ENCODE measurements around the gene VTI1A. TPM values are rescaled to one million over a fixed set of nuclear protein-coding genes. Genes with fewer than 3 reads are reported as not detected.
A peak's percentile ranks its signal among the peaks of the same experiment; 100 is the strongest.

The VTI1A gene
- total RNA-seq, 1 experiment from 2014 or later: 12.0 TPM

GRCh38 chr10:112751651-112752050 is 304.6 kb downstream of the VTI1A start:
- DNase-seq: no peak
- Histone ChIP-seq H3K9me3 (no peaks in the 10 kb centered on the region), H3K27me3 (no peaks in the 10 kb centered on the region), H3K4me3 (no peak overlapping the region), H3K36me3 (no peaks in the 10 kb centered on the region)

GRCh38 chr10:112752288-112752687 is 305.3 kb downstream of the VTI1A start:
- no peaks in the 10 kb centered on the region for H3K27me3 ChIP-seq
- no peak overlapping the region for H3K4me3 ChIP-seq
- no peaks in the 10 kb centered on the region for H3K36me3 ChIP-seq
- no peaks in the 10 kb centered on the region for H3K9me3 ChIP-seq
- DNase-seq: no peak

- no peak for DNase-seq
- Histone ChIP-seq H3K27me3 (no peaks in the 10 kb centered on the region), H3K9me3 (no peaks in the 10 kb centered on the region), H3K36me3 (no peaks in the 10 kb centered on the region), H3K4me3 (no peak overlapping the region)
Observed at GRCh38 chr10:112753961-112754411, 307.0 kb downstream of the VTI1A start.

- no peak overlapping the region for H3K4me3 ChIP-seq
- no peaks in the 10 kb centered on the region for H3K36me3 ChIP-seq
- no peaks in the 10 kb centered on the region for H3K9me3 ChIP-seq
- no peak for DNase-seq
- no peaks in the 10 kb centered on the region for H3K27me3 ChIP-seq
Observed at GRCh38 chr10:112755446-112756234, 308.6 kb downstream of the VTI1A start.

GRCh38 chr10:112756235-112756527 is 309.2 kb downstream of the VTI1A start:
- H3K36me3 ChIP-seq: no peaks in the 10 kb centered on the region
- no peak for DNase-seq
- no peak overlapping the region for H3K4me3 ChIP-seq
- no peaks in the 10 kb centered on the region for H3K27me3 ChIP-seq
- no peaks in the 10 kb centered on the region for H3K9me3 ChIP-seq

GRCh38 chr10:112758961-112759360 is 311.9 kb downstream of the VTI1A start:
- Histone ChIP-seq H3K27me3 (no peaks in the 10 kb centered on the region), H3K4me3 (no peak overlapping the region), H3K36me3 (no peaks in the 10 kb centered on the region), H3K9me3 (no peaks in the 10 kb centered on the region)
- DNase-seq: no peak

GRCh38 chr10:112759496-112759895 is 312.5 kb downstream of the VTI1A start:
- no peaks in the 10 kb centered on the region for H3K27me3 ChIP-seq
- DNase-seq: no peak
- H3K9me3 ChIP-seq: no peaks in the 10 kb centered on the region
- no peaks in the 10 kb centered on the region for H3K36me3 ChIP-seq
- H3K4me3 ChIP-seq: no peak overlapping the region

- H3K4me3 ChIP-seq: no peak overlapping the region
- H3K27me3 ChIP-seq: no peaks in the 10 kb centered on the region
- no peaks in the 10 kb centered on the region for H3K36me3 ChIP-seq
- H3K9me3 ChIP-seq: no peaks in the 10 kb centered on the region
- no peak for DNase-seq
Observed at GRCh38 chr10:112761256-112761655, 314.2 kb downstream of the VTI1A start.

- H3K9me3 ChIP-seq: no peaks in the 10 kb centered on the region
- H3K4me3 ChIP-seq: no peak overlapping the region
- no peaks in the 10 kb centered on the region for H3K36me3 ChIP-seq
- H3K27me3 ChIP-seq: no peaks in the 10 kb centered on the region
- peak; percentile 63 for DNase-seq
Observed at GRCh38 chr10:112763916-112764520, 317.0 kb downstream of the VTI1A start.

GRCh38 chr10:112765717-112766235 is 318.8 kb downstream of the VTI1A start:
- H3K4me3 ChIP-seq: no peak overlapping the region
- no peaks in the 10 kb centered on the region for H3K36me3 ChIP-seq
- H3K27me3 ChIP-seq: no peaks in the 10 kb centered on the region
- no peaks in the 10 kb centered on the region for H3K9me3 ChIP-seq
- DNase-seq: no peak

- no peak for DNase-seq
- H3K9me3 ChIP-seq: no peaks in the 10 kb centered on the region
- no peaks in the 10 kb centered on the region for H3K36me3 ChIP-seq
- no peaks in the 10 kb centered on the region for H3K27me3 ChIP-seq
- no peak overlapping the region for H3K4me3 ChIP-seq
Observed at GRCh38 chr10:112766636-112767035, 319.6 kb downstream of the VTI1A start.

GRCh38 chr10:112767156-112767555 is 320.1 kb downstream of the VTI1A start:
- Histone ChIP-seq H3K4me3 (no peak overlapping the region), H3K27me3 (no peaks in the 10 kb centered on the region), H3K36me3 (no peaks in the 10 kb centered on the region), H3K9me3 (no peaks in the 10 kb centered on the region)
- DNase-seq: no peak

GRCh38 chr10:112768121-112768520 is 321.1 kb downstream of the VTI1A start:
- Histone ChIP-seq H3K4me3 (no peak overlapping the region), H3K27me3 (no peaks in the 10 kb centered on the region), H3K9me3 (no peaks in the 10 kb centered on the region), H3K36me3 (no peaks in the 10 kb centered on the region)
- no peak for DNase-seq

- H3K4me3 ChIP-seq: no peak overlapping the region
- no peaks in the 10 kb centered on the region for H3K27me3 ChIP-seq
- no peak for DNase-seq
- H3K9me3 ChIP-seq: no peaks in the 10 kb centered on the region
- no peaks in the 10 kb centered on the region for H3K36me3 ChIP-seq
Observed at GRCh38 chr10:112769081-112769480, 322.1 kb downstream of the VTI1A start.

GRCh38 chr10:112769611-112770370 is 322.8 kb downstream of the VTI1A start:
- Histone ChIP-seq H3K36me3 (no peaks in the 10 kb centered on the region), H3K27me3 (no peaks in the 10 kb centered on the region), H3K4me3 (no peak overlapping the region), H3K9me3 (no peaks in the 10 kb centered on the region)
- no peak for DNase-seq

- Histone ChIP-seq H3K36me3 (no peaks in the 10 kb centered on the region), H3K27me3 (no peaks in the 10 kb centered on the region), H3K4me3 (no peak overlapping the region), H3K9me3 (no peaks in the 10 kb centered on the region)
- no peak for DNase-seq
Observed at GRCh38 chr10:112771733-112772132, 324.7 kb downstream of the VTI1A start.

- H3K9me3 ChIP-seq: no peaks in the 10 kb centered on the region
- H3K27me3 ChIP-seq: no peaks in the 10 kb centered on the region
- no peak for DNase-seq
- H3K36me3 ChIP-seq: no peaks in the 10 kb centered on the region
- no peak overlapping the region for H3K4me3 ChIP-seq
Observed at GRCh38 chr10:112773783-112774182, 326.8 kb downstream of the VTI1A start.

Data from MG63 (cell line).